ENCODE results near the gene RINL. TPM values are rescaled to one million over a fixed set of nuclear protein-coding genes. Genes with fewer than 3 reads are reported as not detected.

Gene RINL
- total and polyA plus RNA-seq, 2 of the 8 experiments (the other 6 are each of a cell fraction or from before 2014, with no cell fraction given), result 11.1 to 11.9 TPM

GRCh38 chr19:38849860-38850435 is 28.1 kb downstream of the RINL start, which contains the start of gene HNRNPL (continued):
- no peak for TF ChIP-seq BRCA1 (IDR thresholded peaks at IDR 0.05; ENCODE audit: low read depth, low read length)
- TF ChIP-seq CHD2 (IDR thresholded peaks at IDR 0.05; ENCODE audit: low read length), result peak; percentile 93
- no peak; a peak in 1 of 3 replicates for TF ChIP-seq EP300 (IDR thresholded peaks at IDR 0.05; ENCODE audit: borderline replicate concordance in 1 of 2, low read depth in 2 of 2, low read length in 2 of 2)
- TF ChIP-seq KDM4A (IDR thresholded peaks at IDR 0.05; ENCODE audit: low read depth, low read length, severe bottlenecking), result peak; percentile 55
- TF ChIP-seq SP1 (IDR thresholded peaks at IDR 0.05; ENCODE audit: low read depth, low read length), result peak; percentile 94
- no peak for TF ChIP-seq BCL11A (IDR thresholded peaks at IDR 0.05; ENCODE audit: low read depth in 2 of 2, low read length in 2 of 2)
- TF ChIP-seq TAF1 (IDR thresholded peaks at IDR 0.05; ENCODE audit: low read depth, low read length), result peak; percentile 95
- peak; percentile 87 for TF ChIP-seq POLR2AphosphoS5 (IDR thresholded peaks at IDR 0.05; ENCODE audit: low read depth, low read length)
- TF ChIP-seq PHF8 (conservative IDR thresholded peaks at IDR 0.05; ENCODE audit: low read depth, low read length), result no peak; the same call in 1 of the 2 replicates
- TF ChIP-seq EZH2 (IDR thresholded peaks at IDR 0.05; ENCODE audit: low read depth, low read length, severe bottlenecking), result no peak
- no peak for TF ChIP-seq SIRT6 (IDR thresholded peaks at IDR 0.05; ENCODE audit: low read length)
- peak; percentile 92 for TF ChIP-seq TBP (IDR thresholded peaks at IDR 0.05; ENCODE audit: low read depth, low read length)
- no peak for TF ChIP-seq GABPA (IDR thresholded peaks at IDR 0.05; ENCODE audit: borderline replicate concordance, insufficient read depth, low read length)
- no peak for TF ChIP-seq BACH1 (IDR thresholded peaks at IDR 0.05; ENCODE audit: low read length)
- TF ChIP-seq SRF (IDR thresholded peaks at IDR 0.05; ENCODE audit: low read depth, low read length), result peak; percentile 33; the same call in 1 of the 2 replicates
- TF ChIP-seq, protein P1, sequence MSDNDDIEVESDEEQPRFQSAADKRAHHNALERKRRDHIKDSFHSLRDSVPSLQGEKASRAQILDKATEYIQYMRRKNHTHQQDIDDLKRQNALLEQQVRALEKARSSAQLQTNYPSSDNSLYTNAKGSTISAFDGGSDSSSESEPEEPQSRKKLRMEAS (IDR thresholded peaks at IDR 0.05), result peak; percentile 51
- TF ChIP-seq, protein P2, sequence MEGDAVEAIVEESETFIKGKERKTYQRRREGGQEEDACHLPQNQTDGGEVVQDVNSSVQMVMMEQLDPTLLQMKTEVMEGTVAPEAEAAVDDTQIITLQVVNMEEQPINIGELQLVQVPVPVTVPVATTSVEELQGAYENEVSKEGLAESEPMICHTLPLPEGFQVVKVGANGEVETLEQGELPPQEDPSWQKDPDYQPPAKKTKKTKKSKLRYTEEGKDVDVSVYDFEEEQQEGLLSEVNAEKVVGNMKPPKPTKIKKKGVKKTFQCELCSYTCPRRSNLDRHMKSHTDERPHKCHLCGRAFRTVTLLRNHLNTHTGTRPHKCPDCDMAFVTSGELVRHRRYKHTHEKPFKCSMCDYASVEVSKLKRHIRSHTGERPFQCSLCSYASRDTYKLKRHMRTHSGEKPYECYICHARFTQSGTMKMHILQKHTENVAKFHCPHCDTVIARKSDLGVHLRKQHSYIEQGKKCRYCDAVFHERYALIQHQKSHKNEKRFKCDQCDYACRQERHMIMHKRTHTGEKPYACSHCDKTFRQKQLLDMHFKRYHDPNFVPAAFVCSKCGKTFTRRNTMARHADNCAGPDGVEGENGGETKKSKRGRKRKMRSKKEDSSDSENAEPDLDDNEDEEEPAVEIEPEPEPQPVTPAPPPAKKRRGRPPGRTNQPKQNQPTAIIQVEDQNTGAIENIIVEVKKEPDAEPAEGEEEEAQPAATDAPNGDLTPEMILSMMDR (IDR thresholded peaks at IDR 0.05; ENCODE audit: control extremely low read depth in 1 of 3, insufficient read depth in 1 of 3, low read depth in 1 of 3, low read length in 3 of 3), result peak; percentile 26 to 48 (median 44)
- no peak for TF ChIP-seq SUZ12 (IDR thresholded peaks at IDR 0.05; ENCODE audit: low read length)
- TF ChIP-seq RBBP5 (IDR thresholded peaks at IDR 0.05; ENCODE audit: borderline replicate concordance, low read depth, low read length), result no peak
- TF ChIP-seq KDM1A (IDR thresholded peaks at IDR 0.05; ENCODE audit: borderline replicate concordance, low read length), result no peak
- TF ChIP-seq JUN (IDR thresholded peaks at IDR 0.05; ENCODE audit: low read depth, low read length), result no peak
- no peak for TF ChIP-seq HDAC6 (IDR thresholded peaks at IDR 0.05; ENCODE audit: low read depth, low read length)
- TF ChIP-seq YY1 (IDR thresholded peaks at IDR 0.05; ENCODE audit: low read depth, low read length), result peak; percentile 81; the same call in 1 of the 2 replicates

Data from H1 (cell line).